Karpas-422 (cell line): ENCODE measurements around the gene MB21D2. TPM values are rescaled to one million over a fixed set of nuclear protein-coding genes. Genes with fewer than 3 reads are reported as not detected.

Experiments used
- DNase-seq: peaks from one replicate; pipeline ENCODE4 v3.0.0-alpha.2; 2015
- H2AFZ ChIP-seq: fragments of 200-600 bp; sonication (generic); 2 replicates; pipeline ENCODE4 v1.6.1; 2014; ENCODE audit warnings: antibody characterized with exemption, low read length, mixed read lengths
- H3K27ac ChIP-seq: fragments of 200-600 bp; sonication (generic); 2 replicates; pipeline ENCODE4 v1.5.1; 2014; ENCODE audit warnings: mild to moderate bottlenecking, low read length, moderate library complexity
- H3K27me3 ChIP-seq: fragments of 200-600 bp; sonication (generic); 2 replicates; pipeline ENCODE4 v1.6.1; 2014; ENCODE audit warnings: low read length, mixed read lengths
- H3K36me3 ChIP-seq: fragments of 200-600 bp; sonication (generic); 2 replicates; pipeline ENCODE4 v1.6.1; 2014; ENCODE audit warnings: low read length, mixed read lengths; ENCODE audit not compliant: insufficient read depth
- H3K4me1 ChIP-seq: fragments of 200-600 bp; sonication (generic); 2 replicates; pipeline ENCODE4 v1.6.1; 2014; ENCODE audit warnings: mild to moderate bottlenecking, low read length, mixed read lengths
- H3K4me2 ChIP-seq: fragments of 200-600 bp; sonication (generic); 2 replicates; pipeline ENCODE4 v1.6.1; 2014; ENCODE audit warnings: low read length, low read depth, mild to moderate bottlenecking; ENCODE audit not compliant: poor library complexity, severe bottlenecking
- H3K4me3 ChIP-seq: fragments of 200-600 bp; sonication (generic); 2 replicates; pipeline ENCODE4 v1.5.1; 2014; ENCODE audit warnings: mild to moderate bottlenecking, antibody characterized with exemption, low read length, mixed read lengths
- H3K79me2 ChIP-seq: fragments of 200-600 bp; sonication (generic); 2 replicates; pipeline ENCODE4 v1.6.1; 2014; ENCODE audit warnings: mild to moderate bottlenecking, low read length, mixed read lengths
- H3K9ac ChIP-seq: fragments of 200-600 bp; sonication (generic); 2 replicates; pipeline ENCODE4 v1.6.0; 2014; ENCODE audit warnings: low read length
- H3K9me2 ChIP-seq: fragments of 200-600 bp; sonication (generic), shearing (Covaris generic); replicated peaks from 2 replicates; pipeline ENCODE4 v1.6.0; 2014; ENCODE audit warnings: mild to moderate bottlenecking, low read length, moderate library complexity; ENCODE audit not compliant: insufficient read depth
- H3K9me3 ChIP-seq: fragments of 300-700, 200-600 bp; sonication (generic); 2 replicates; pipeline ENCODE4 v1.6.1; 2014; ENCODE audit warnings: low read length, mixed read lengths
- H4K20me1 ChIP-seq: fragments of 200-600 bp; sonication (generic); 2 replicates; pipeline ENCODE4 v1.6.1; 2014; ENCODE audit warnings: mild to moderate bottlenecking, antibody characterized with exemption, low read length, low read depth; ENCODE audit not compliant: insufficient read depth
- total RNA-seq: library from RNA; depleted of rRNA; stranded (reverse); fragments of >200 nt; shearing (Covaris generic); gene quantifications from 2 replicates; pipeline ENCODE4 v1.2.3, GENCODE V29; 2014; ENCODE audit warnings: low replicate concordance

The MB21D2 gene
- total RNA-seq, 1 experiment from 2014 or later, result not detected

DNA sequence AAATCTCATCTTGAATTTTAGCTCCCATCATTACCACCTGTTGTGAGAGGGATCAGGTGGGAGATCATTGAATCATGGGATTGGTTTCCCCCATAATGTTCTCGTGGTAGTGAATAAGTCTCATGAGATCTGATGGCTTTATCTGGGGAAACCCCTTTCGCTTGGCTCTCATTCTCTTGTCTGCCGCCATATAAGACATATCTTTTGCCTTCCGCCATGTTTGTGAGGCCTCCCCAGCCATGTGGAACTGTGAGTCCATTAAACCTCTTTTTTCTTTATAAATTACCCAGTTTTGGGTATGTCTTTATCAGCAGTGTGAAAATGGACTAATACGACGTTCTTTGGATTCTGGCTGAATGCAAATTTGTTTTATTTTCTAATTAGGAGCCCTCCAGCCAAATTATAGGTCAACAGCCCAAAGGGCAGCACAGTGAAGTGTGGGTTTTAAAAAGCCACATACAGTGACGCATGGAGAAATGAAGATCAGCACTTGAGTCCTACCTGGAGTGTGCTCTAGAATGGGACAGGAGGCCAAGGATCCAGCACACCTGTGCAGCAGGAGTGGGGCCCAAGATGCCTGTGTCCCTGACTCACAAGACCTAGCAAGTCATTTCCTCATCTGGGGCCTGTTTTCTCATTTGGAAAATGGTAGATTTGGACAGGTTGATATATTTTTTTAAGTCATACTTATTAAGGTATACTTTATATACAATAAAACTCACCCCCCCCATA lies 89.6 kb downstream of the MB21D2 start:
- no peaks in the 10 kb centered on the region for H3K79me2 ChIP-seq
- H4K20me1 ChIP-seq, result no peaks in the 10 kb centered on the region
- H3K4me1 ChIP-seq, result no peaks in the 10 kb centered on the region
- DNase-seq, result no peak
- H3K9me2 ChIP-seq, result no peaks in the 10 kb centered on the region
- H3K4me2 ChIP-seq, result no peak overlapping the region
- no peak overlapping the region for H3K9ac ChIP-seq
- H2AFZ ChIP-seq, result no peak overlapping the region
- H3K36me3 ChIP-seq, result no peaks in the 10 kb centered on the region
- no peaks in the 10 kb centered on the region for H3K9me3 ChIP-seq
- 0 out of 2 replicates have a peak, but pooled peaks cover 2% of the 10 kb centered on the region for H3K27me3 ChIP-seq
- H3K27ac ChIP-seq, result no peak overlapping the region
- H3K4me3 ChIP-seq, result no peak overlapping the region

DNA sequence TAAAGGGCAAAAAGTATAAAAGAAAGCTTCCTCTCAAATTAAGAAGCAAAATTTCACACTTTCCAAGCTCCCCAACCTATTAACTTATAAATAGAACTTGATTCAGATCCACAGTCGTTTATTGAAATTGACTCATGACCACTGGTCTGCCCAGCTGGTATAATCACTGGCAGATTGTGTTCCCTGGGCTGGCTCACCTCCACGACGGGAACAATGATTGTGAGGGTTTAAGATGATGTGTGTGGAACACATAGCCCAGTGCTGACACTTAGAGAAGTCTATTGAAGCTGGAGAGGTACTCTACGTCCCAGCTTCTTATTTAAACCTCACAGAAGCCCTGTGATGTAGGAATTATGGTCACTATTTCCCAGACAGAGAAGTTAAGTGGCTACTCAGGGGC lies 90.4 kb downstream of the MB21D2 start:
- no peak overlapping the region for H2AFZ ChIP-seq
- no peak for DNase-seq
- H3K27me3 ChIP-seq, result 0 out of 2 replicates have a peak, but pooled peaks cover 2% of the 10 kb centered on the region

DNA sequence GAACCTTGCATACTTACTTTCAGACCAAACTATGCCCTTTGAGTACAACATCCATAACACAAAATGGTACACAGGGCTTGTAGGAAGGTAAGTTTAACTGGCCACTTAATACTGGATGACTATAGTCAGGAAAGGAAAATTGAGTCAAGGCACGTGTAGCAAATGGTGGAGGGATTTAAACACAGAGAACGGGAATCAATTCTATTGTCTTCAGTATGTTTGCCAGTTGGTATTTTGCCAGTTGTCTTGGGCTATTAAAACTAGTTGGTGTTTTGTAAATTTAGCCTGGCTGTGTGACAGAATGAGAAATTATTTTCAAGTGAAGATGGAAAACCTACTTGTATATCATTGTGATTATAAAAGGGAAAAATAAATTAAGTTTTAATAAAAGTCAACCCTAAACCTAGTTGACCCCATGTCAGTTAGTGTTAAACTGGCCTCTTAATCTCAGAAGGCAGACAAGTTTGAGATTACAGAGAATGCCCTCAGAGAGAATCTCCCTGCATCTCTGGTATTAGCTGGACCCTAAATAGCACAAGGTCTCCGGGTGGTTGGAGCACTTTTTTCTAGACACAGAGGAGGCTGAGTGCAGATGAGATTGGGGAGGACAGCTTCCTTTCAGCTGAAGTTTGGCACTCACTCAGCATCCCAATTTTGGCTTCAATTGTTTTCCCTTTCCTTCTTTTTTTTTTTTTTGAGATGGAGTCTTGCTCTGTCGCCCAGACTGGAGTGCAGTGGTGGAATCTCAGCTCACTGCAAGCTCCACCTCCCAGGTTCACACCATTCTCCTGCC lies 91.2 kb downstream of the MB21D2 start:
- Histone ChIP-seq H2AFZ (no peak overlapping the region), H3K9me3 (no peaks in the 10 kb centered on the region), H3K27me3 (0 out of 2 replicates have a peak, but pooled peaks cover 2% of the 10 kb centered on the region), H3K9me2 (no peaks in the 10 kb centered on the region), H3K9ac (no peak overlapping the region), H3K79me2 (no peaks in the 10 kb centered on the region), H4K20me1 (no peaks in the 10 kb centered on the region), H3K4me3 (no peak overlapping the region), H3K4me1 (no peaks in the 10 kb centered on the region), H3K27ac (no peak overlapping the region), H3K36me3 (no peaks in the 10 kb centered on the region), H3K4me2 (no peak overlapping the region)
- no peak for DNase-seq

More for the DNA sequence above, 90.4 kb downstream of the MB21D2 start:
- Histone ChIP-seq H3K9me2 (no peaks in the 10 kb centered on the region), H3K4me1 (no peaks in the 10 kb centered on the region), H3K9ac (no peak overlapping the region), H3K79me2 (no peaks in the 10 kb centered on the region), H3K27ac (no peak overlapping the region), H3K36me3 (no peaks in the 10 kb centered on the region), H4K20me1 (no peaks in the 10 kb centered on the region), H3K4me3 (no peak overlapping the region), H3K9me3 (no peaks in the 10 kb centered on the region), H3K4me2 (no peak overlapping the region)

DNA sequence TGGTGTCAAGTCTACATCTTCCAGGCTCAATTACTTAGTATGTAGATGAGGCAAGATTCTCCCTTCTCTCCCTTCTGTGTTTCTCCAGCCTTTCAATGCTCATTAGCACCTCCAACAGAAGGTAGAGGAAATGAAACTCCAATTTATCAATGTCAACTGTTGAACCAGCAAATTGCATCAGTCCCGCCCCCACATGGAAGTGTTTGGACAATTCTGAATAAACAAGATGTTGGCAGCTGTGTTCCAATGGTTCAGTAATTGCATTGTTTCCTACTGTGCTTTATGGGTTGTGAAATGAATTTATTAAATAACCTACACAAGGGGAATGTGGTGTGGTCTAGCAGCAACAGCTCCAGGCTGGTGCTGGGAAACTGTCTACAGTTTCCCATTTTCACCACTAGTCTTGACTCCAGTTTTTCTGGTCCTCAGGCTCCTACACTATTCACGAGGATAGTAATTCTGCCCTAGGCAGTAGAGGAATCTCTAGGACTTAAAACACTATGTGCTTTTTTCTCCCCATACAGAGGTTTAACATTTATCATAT lies 91.9 kb downstream of the MB21D2 start:
- no peaks in the 10 kb centered on the region for H3K9me2 ChIP-seq
- no peaks in the 10 kb centered on the region for H3K9me3 ChIP-seq
- H3K79me2 ChIP-seq, result no peaks in the 10 kb centered on the region
- DNase-seq, result peak; percentile 73
- H3K27me3 ChIP-seq, result 0 out of 2 replicates have a peak, but pooled peaks cover 2% of the 10 kb centered on the region
- H2AFZ ChIP-seq, result no peak overlapping the region
- H3K4me2 ChIP-seq, result no peak overlapping the region
- no peaks in the 10 kb centered on the region for H4K20me1 ChIP-seq
- H3K4me1 ChIP-seq, result no peaks in the 10 kb centered on the region
- H3K9ac ChIP-seq, result no peak overlapping the region
- H3K36me3 ChIP-seq, result no peaks in the 10 kb centered on the region
- H3K4me3 ChIP-seq, result no peak overlapping the region
- no peak overlapping the region for H3K27ac ChIP-seq

DNA sequence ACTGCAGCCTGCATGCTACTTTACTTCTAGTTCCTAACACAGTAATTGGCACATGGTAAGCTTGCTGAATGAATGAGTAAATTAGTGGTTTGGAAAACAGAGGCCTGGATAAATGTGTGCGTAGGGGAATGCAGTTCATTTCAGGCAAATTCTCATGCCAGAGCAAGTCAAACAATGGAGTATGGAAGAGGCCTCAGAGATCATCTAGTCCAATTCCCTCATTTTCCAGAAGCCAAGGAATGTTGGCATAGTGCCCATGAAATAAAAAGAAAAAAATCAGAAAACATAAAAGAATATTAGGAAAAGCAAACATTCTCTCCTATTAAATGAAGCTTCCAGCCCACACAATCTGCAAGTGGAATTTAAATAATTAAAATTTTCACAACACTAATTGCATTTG lies 92.4 kb downstream of the MB21D2 start:
- H4K20me1 ChIP-seq, result no peaks in the 10 kb centered on the region
- no peaks in the 10 kb centered on the region for H3K36me3 ChIP-seq
- H3K9me3 ChIP-seq, result no peaks in the 10 kb centered on the region
- no peaks in the 10 kb centered on the region for H3K79me2 ChIP-seq
- 0 out of 2 replicates have a peak, but pooled peaks cover 2% of the 10 kb centered on the region for H3K27me3 ChIP-seq
- H3K4me2 ChIP-seq, result no peak overlapping the region
- no peak overlapping the region for H3K9ac ChIP-seq
- DNase-seq, result no peak
- H3K27ac ChIP-seq, result no peak overlapping the region
- no peak overlapping the region for H3K4me3 ChIP-seq
- H3K9me2 ChIP-seq, result no peaks in the 10 kb centered on the region
- no peaks in the 10 kb centered on the region for H3K4me1 ChIP-seq
- no peak overlapping the region for H2AFZ ChIP-seq

DNA sequence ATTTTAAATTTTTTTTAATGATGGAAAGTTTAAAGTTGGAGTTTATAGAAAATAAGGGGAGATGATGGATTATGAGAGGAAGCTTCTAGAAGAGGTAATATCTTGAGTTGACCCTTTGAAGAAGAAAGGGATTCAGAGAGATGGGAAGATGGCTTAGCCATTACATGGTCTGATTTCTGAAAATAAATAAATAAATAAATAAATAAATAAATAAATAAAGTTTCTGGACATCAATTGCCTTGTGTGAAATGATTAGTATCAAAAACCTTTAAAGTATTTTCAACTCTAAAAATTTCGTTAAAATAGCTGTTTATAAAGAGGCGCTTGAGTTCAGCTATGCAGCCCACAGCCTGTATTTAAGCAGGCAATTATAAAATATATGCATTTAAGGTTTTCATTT lies 93.3 kb downstream of the MB21D2 start:
- Histone ChIP-seq H3K9ac (no peak overlapping the region), H3K9me2 (no peaks in the 10 kb centered on the region), H3K27me3 (0 out of 2 replicates have a peak, but pooled peaks cover 2% of the 10 kb centered on the region), H3K4me2 (no peak overlapping the region), H3K4me3 (no peak overlapping the region), H3K36me3 (no peaks in the 10 kb centered on the region), H3K9me3 (no peaks in the 10 kb centered on the region), H3K27ac (no peak overlapping the region), H3K4me1 (no peaks in the 10 kb centered on the region), H4K20me1 (no peaks in the 10 kb centered on the region), H3K79me2 (no peaks in the 10 kb centered on the region), H2AFZ (no peak overlapping the region)
- DNase-seq, result no peak

DNA sequence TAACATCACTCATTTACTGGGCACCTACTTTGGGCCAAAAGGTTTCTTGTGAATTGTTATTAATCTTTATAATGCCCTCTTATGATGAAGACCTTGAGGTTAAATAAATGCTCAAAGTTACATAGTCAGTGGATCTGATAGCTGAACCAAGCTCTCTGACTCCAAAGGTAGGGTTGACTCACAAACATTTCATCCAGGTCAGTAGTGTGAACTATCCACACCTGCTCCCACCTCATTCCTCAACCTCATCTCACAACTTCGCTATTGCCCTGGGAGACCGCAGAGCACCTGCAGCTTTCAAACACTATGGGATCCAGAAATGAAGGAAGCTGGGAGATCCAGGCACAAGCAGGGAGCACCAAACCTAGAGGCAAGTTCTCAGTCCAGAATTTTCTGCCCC lies 96.5 kb downstream of the MB21D2 start:
- H3K79me2 ChIP-seq, result no peaks in the 10 kb centered on the region
- no peaks in the 10 kb centered on the region for H3K9me2 ChIP-seq
- no peak overlapping the region for H2AFZ ChIP-seq
- no peaks in the 10 kb centered on the region for H4K20me1 ChIP-seq
- H3K27ac ChIP-seq, result no peak overlapping the region
- 0 out of 2 replicates have a peak, but pooled peaks cover 2% of the 10 kb centered on the region for H3K27me3 ChIP-seq
- no peaks in the 10 kb centered on the region for H3K4me1 ChIP-seq
- H3K4me2 ChIP-seq, result no peak overlapping the region
- no peaks in the 10 kb centered on the region for H3K9me3 ChIP-seq
- H3K36me3 ChIP-seq, result no peaks in the 10 kb centered on the region
- no peak overlapping the region for H3K4me3 ChIP-seq
- no peak for DNase-seq
- no peak overlapping the region for H3K9ac ChIP-seq

DNA sequence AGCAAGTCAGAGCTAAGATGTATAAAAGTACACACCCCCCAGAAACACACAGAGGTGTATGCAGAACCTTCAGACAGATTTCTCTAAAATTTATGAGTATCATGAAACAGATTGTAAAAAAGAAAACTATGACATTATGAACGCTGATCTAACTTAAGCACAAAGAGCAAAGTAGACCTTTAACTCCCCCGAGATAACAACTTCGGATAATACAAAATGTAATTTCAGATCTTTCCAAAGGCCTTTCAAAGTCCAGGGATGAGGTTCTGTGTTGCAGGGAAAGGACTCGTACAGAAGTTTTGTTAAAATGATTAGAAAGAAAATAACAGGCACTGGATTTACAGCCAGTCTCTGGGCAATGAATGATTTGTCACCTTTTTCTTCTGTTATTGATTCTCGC lies 97.5 kb downstream of the MB21D2 start:
- H3K9ac ChIP-seq, result no peak overlapping the region
- no peaks in the 10 kb centered on the region for H3K9me3 ChIP-seq
- 0 out of 2 replicates have a peak, but pooled peaks cover 2% of the 10 kb centered on the region for H3K27me3 ChIP-seq
- no peak overlapping the region for H3K4me2 ChIP-seq
- no peak overlapping the region for H3K27ac ChIP-seq
- H3K4me3 ChIP-seq, result no peak overlapping the region
- no peaks in the 10 kb centered on the region for H4K20me1 ChIP-seq
- no peaks in the 10 kb centered on the region for H3K9me2 ChIP-seq
- DNase-seq, result no peak
- H3K36me3 ChIP-seq, result no peaks in the 10 kb centered on the region
- no peaks in the 10 kb centered on the region for H3K4me1 ChIP-seq
- H3K79me2 ChIP-seq, result no peaks in the 10 kb centered on the region
- H2AFZ ChIP-seq, result no peak overlapping the region
